GM06990 (cell line): Measurements from ENCODE around the gene MTFP1.

Experiments
- DNase-seq: peaks from one replicate; pipeline ENCODE4 v3.0.0-alpha.2; 2011; ENCODE audit not compliant: insufficient read length; ENCODE audit errors: extremely low read depth
- H3K27me3 ChIP-seq: replicated peaks from 2 replicates; pipeline ENCODE4 v1.6.0; 2011; ENCODE audit warnings: low read length; ENCODE audit not compliant: control insufficient read depth, insufficient read depth
- H3K36me3 ChIP-seq: 2 replicates; pipeline ENCODE4 v1.5.1; 2011; ENCODE audit warnings: low read length; ENCODE audit not compliant: control insufficient read depth, insufficient read depth
- H3K4me3 ChIP-seq: replicated peaks from 2 replicates; pipeline ENCODE4 v1.5.1; 2011; ENCODE audit warnings: low read depth, mild to moderate bottlenecking, control low read depth, low read length
- TF ChIP-seq, protein P1 (sequence below): IDR thresholded peaks from 2 replicates; pipeline ENCODE4 v1.5.1; 2011; ENCODE audit warnings: low read length, control low read depth, mild to moderate bottlenecking, inconsistent platforms; ENCODE audit not compliant: insufficient read depth, poor library complexity, severe bottlenecking

MTFP1 gene

DNA sequence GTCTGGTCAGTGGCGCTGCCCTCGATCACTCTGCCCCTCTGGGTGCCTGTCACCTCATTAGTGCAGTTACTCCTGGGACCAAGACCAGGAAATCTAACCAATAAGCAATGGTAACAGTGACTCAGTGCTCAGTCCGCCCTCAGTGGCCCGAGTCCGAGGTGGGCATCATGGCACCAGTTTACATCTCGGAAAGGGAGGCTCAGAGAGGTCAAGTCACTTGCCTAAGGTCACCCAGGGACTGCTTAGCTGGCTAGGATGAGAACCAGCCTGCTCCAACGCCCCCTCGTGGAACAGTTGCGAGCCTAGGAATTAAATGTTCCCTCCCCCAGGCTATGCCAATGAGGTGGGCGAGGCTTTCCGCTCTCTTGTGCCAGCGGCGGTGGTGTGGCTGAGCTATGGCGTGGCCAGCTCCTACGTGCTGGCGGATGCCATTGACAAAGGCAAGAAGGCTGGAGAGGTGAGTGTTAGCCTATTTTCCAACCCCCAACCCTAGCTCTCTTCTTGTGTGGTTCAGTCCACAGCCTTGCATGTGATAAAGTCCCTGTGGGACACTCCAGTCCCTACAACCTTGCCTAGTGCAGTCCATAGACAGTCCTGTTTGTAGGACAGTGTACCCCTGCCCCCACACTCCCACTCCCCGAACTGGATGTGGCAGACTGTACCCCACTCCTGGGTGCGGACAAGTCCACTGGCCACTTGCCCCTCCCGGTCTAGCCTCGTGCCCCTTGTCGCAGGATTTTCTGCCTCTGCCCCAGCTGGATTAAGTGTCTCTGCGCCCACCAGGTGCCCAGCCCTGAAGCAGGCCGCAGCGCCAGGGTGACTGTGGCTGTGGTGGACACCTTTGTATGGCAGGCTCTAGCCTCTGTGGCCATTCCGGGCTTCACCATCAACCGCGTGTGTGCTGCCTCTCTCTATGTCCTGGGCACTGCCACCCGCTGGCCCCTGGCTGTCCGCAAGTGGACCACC lies 1.1 kb downstream of the MTFP1 start:
- DNase-seq, result peak; percentile 66
- TF ChIP-seq, protein P1, sequence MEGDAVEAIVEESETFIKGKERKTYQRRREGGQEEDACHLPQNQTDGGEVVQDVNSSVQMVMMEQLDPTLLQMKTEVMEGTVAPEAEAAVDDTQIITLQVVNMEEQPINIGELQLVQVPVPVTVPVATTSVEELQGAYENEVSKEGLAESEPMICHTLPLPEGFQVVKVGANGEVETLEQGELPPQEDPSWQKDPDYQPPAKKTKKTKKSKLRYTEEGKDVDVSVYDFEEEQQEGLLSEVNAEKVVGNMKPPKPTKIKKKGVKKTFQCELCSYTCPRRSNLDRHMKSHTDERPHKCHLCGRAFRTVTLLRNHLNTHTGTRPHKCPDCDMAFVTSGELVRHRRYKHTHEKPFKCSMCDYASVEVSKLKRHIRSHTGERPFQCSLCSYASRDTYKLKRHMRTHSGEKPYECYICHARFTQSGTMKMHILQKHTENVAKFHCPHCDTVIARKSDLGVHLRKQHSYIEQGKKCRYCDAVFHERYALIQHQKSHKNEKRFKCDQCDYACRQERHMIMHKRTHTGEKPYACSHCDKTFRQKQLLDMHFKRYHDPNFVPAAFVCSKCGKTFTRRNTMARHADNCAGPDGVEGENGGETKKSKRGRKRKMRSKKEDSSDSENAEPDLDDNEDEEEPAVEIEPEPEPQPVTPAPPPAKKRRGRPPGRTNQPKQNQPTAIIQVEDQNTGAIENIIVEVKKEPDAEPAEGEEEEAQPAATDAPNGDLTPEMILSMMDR, result peak; percentile 70
- H3K36me3 ChIP-seq, result peaks cover 11% of the 10 kb centered on the region
- no peaks in the 10 kb centered on the region for H3K27me3 ChIP-seq
- peak overlapping the region; percentile 70 for H3K4me3 ChIP-seq

DNA sequence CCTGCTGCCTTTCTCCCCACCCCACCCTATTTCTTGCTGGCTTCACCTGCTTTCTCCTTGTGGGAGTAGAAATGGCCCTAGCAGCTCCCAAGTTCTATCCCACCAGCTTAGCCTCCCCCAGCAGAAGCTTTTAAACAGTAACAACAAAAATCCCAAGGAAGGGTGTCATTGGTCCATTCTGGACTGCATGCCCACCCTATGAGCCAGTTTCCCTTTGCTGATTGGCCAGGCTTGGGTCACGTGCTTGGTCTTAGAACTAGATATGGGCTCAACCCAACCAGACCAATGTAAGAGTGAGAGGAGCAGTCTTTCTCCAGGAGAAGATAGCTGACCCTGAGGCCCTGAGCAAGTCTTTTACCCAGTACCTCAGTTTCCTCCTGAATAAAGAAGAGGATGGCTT lies 2.3 kb downstream of the MTFP1 start:
- no peak for DNase-seq
- peaks cover 11% of the 10 kb centered on the region for H3K36me3 ChIP-seq
- no peak overlapping the region for H3K4me3 ChIP-seq
- no peaks in the 10 kb centered on the region for H3K27me3 ChIP-seq
- TF ChIP-seq, protein P1, result no peak

DNA sequence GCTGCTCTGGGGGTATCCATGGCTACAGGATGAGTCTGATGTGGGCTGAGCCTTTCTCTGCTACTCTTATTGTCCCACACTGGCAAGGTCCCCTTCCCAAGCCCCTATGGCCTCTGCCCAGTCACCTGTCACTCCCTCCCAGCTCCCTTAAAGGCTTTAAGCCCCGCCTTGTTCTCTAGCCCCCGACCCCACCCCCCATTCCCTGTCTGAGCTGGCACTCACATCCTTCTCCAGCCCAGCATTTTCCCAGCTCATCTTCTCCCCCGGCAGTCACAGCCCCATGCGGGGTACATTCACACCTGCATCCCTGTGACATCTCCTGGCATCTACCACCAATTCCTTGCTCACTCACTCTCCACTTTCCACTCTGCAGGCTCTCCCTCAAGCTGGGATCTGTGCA lies 4.3 kb downstream of the MTFP1 start:
- Histone ChIP-seq H3K4me3 (no peak overlapping the region), H3K27me3 (no peaks in the 10 kb centered on the region), H3K36me3 (peaks cover 11% of the 10 kb centered on the region)
- DNase-seq, result no peak
- TF ChIP-seq, protein P1, result no peak

DNA sequence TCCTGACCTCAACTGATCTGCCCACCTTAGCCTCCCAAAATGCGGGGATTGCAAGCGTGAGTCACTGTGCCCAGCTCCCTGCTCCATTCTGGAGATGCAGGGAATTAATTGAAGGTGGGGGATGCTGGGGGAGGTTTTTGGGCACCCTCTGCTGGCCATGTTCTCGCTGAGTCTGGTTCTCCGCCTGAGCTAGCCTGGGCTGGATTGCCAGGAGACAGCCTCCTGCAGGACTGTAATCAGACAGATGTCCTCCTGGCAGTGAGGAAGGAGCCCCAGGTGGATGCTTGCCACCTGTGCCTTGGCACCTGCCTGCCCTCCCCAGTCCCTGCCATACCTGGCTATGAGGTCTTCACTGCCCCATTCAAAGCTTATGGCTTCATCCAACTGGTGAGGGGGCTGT lies 5.4 kb downstream of the MTFP1 start:
- TF ChIP-seq, protein P1, result no peak
- no peaks in the 10 kb centered on the region for H3K27me3 ChIP-seq
- H3K4me3 ChIP-seq, result no peak overlapping the region
- no peak for DNase-seq
- H3K36me3 ChIP-seq, result peaks cover 11% of the 10 kb centered on the region

DNA sequence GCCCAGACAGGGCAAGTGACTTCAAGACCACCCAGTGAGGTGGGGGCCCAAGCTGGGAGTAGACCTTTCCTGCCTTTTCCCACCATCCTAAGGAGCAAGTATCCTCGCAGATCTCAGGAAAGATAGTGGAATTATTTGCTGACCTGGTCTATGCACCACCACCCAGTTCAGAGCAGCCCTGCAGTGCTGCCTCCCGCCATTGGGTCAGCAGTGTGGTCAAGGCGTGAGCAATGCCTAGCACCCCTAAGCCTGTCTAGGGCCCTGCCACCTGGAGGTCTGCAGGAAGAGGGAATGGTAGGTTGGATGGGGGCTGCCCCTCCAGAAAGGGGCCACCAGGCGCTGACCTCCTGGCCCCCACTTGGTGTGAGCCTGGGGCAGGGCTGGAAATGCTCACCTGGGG lies 6.5 kb downstream of the MTFP1 start:
- H3K27me3 ChIP-seq, result no peaks in the 10 kb centered on the region
- peaks cover 11% of the 10 kb centered on the region for H3K36me3 ChIP-seq
- DNase-seq, result no peak
- no peak overlapping the region for H3K4me3 ChIP-seq
- TF ChIP-seq, protein P1, result no peak
